Measurements from ENCODE around the gene KLK15.

Gene KLK15

GRCh38 chr19:50843701-50844221 is 10.4 kb upstream of the KLK15 start:
- Histone ChIP-seq H3K27me3 (ENCODE audit: control insufficient read depth, insufficient read depth, low read length) (peaks cover 81% of the 10 kb centered on the region), H3K36me3 (ENCODE audit: control insufficient read depth, insufficient read depth, low read length) (no peaks in the 10 kb centered on the region), H3K4me3 (ENCODE audit: low read depth, low read length) (no peak overlapping the region), H3K27ac (ENCODE audit: low read depth, low read length) (no peak overlapping the region), H3K9me3 (ENCODE audit: control insufficient read depth, insufficient read depth, low read depth, low read length) (no peaks in the 10 kb centered on the region), H3K9ac (ENCODE audit: low read length) (no peak overlapping the region), H3K4me1 (ENCODE audit: control insufficient read depth, insufficient read depth, low read length) (peaks cover 10% of the 10 kb centered on the region; the same call in 1 of the 2 replicates)

- Histone ChIP-seq H3K9ac (ENCODE audit: low read length) (no peak overlapping the region), H3K9me3 (ENCODE audit: control insufficient read depth, insufficient read depth, low read depth, low read length) (no peaks in the 10 kb centered on the region), H3K4me3 (ENCODE audit: low read depth, low read length) (no peak overlapping the region), H3K27ac (ENCODE audit: low read depth, low read length) (no peak overlapping the region), H3K4me1 (ENCODE audit: control insufficient read depth, insufficient read depth, low read length) (peaks cover 10% of the 10 kb centered on the region; the same call in 1 of the 2 replicates), H3K36me3 (ENCODE audit: control insufficient read depth, insufficient read depth, low read length) (no peaks in the 10 kb centered on the region), H3K27me3 (ENCODE audit: control insufficient read depth, insufficient read depth, low read length) (peaks cover 75% of the 10 kb centered on the region)
Observed at GRCh38 chr19:50843205-50843604, 9.8 kb upstream of the KLK15 start.

- Histone ChIP-seq H3K9me3 (ENCODE audit: control insufficient read depth, insufficient read depth, low read depth, low read length) (no peaks in the 10 kb centered on the region), H3K27ac (ENCODE audit: low read depth, low read length) (no peak overlapping the region), H3K36me3 (ENCODE audit: control insufficient read depth, insufficient read depth, low read length) (no peaks in the 10 kb centered on the region), H3K27me3 (ENCODE audit: control insufficient read depth, insufficient read depth, low read length) (peaks cover 79% of the 10 kb centered on the region), H3K4me1 (ENCODE audit: control insufficient read depth, insufficient read depth, low read length) (peaks cover 10% of the 10 kb centered on the region; the same call in 1 of the 2 replicates), H3K4me3 (ENCODE audit: low read depth, low read length) (no peak overlapping the region), H3K9ac (ENCODE audit: low read length) (no peak overlapping the region)
Observed at GRCh38 chr19:50842130-50842529, 8.8 kb upstream of the KLK15 start.

- Histone ChIP-seq H3K9me3 (ENCODE audit: control insufficient read depth, insufficient read depth, low read depth, low read length) (no peaks in the 10 kb centered on the region), H3K27me3 (ENCODE audit: control insufficient read depth, insufficient read depth, low read length) (peaks cover 85% of the 10 kb centered on the region), H3K4me3 (ENCODE audit: low read depth, low read length) (no peak overlapping the region), H3K9ac (ENCODE audit: low read length) (no peak overlapping the region), H3K27ac (ENCODE audit: low read depth, low read length) (no peak overlapping the region), H3K36me3 (ENCODE audit: control insufficient read depth, insufficient read depth, low read length) (no peaks in the 10 kb centered on the region), H3K4me1 (ENCODE audit: control insufficient read depth, insufficient read depth, low read length) (peaks cover 15% of the 10 kb centered on the region)
Observed at GRCh38 chr19:50839712-50840655, 6.6 kb upstream of the KLK15 start.

- peaks cover 83% of the 10 kb centered on the region for H3K27me3 ChIP-seq (ENCODE audit: control insufficient read depth, insufficient read depth, low read length)
- peaks cover 6% of the 10 kb centered on the region for H3K4me1 ChIP-seq (ENCODE audit: control insufficient read depth, insufficient read depth, low read length)
- H3K36me3 ChIP-seq (ENCODE audit: control insufficient read depth, insufficient read depth, low read length): no peaks in the 10 kb centered on the region
- no peak overlapping the region for H3K27ac ChIP-seq (ENCODE audit: low read depth, low read length)
- H3K4me3 ChIP-seq (ENCODE audit: low read depth, low read length): no peak overlapping the region
- no peak overlapping the region for H3K9ac ChIP-seq (ENCODE audit: low read length)
- no peaks in the 10 kb centered on the region for H3K9me3 ChIP-seq (ENCODE audit: control insufficient read depth, insufficient read depth, low read depth, low read length)
Observed at GRCh38 chr19:50838239-50838638, 4.9 kb upstream of the KLK15 start.

GRCh38 chr19:50837300-50837699 is 3.9 kb upstream of the KLK15 start:
- Histone ChIP-seq H3K9me3 (ENCODE audit: control insufficient read depth, insufficient read depth, low read depth, low read length) (no peaks in the 10 kb centered on the region), H3K4me1 (ENCODE audit: control insufficient read depth, insufficient read depth, low read length) (peaks cover 6% of the 10 kb centered on the region), H3K4me3 (ENCODE audit: low read depth, low read length) (no peak overlapping the region), H3K9ac (ENCODE audit: low read length) (no peak overlapping the region), H3K36me3 (ENCODE audit: control insufficient read depth, insufficient read depth, low read length) (no peaks in the 10 kb centered on the region), H3K27ac (ENCODE audit: low read depth, low read length) (no peak overlapping the region), H3K27me3 (ENCODE audit: control insufficient read depth, insufficient read depth, low read length) (peaks cover 83% of the 10 kb centered on the region)

GRCh38 chr19:50836543-50837195 is 3.3 kb upstream of the KLK15 start:
- Histone ChIP-seq H3K27ac (ENCODE audit: low read depth, low read length) (no peak overlapping the region), H3K4me3 (ENCODE audit: low read depth, low read length) (peak overlapping the region; percentile 96), H3K36me3 (ENCODE audit: control insufficient read depth, insufficient read depth, low read length) (no peaks in the 10 kb centered on the region), H3K9ac (ENCODE audit: low read length) (no peak overlapping the region), H3K27me3 (ENCODE audit: control insufficient read depth, insufficient read depth, low read length) (peaks cover 77% of the 10 kb centered on the region), H3K4me1 (ENCODE audit: control insufficient read depth, insufficient read depth, low read length) (peaks cover 6% of the 10 kb centered on the region), H3K9me3 (ENCODE audit: control insufficient read depth, insufficient read depth, low read depth, low read length) (no peaks in the 10 kb centered on the region)

GRCh38 chr19:50835785-50836542 is 2.6 kb upstream of the KLK15 start:
- Histone ChIP-seq H3K36me3 (ENCODE audit: control insufficient read depth, insufficient read depth, low read length) (no peaks in the 10 kb centered on the region), H3K4me3 (ENCODE audit: low read depth, low read length) (peak overlapping the region; percentile 96), H3K27me3 (ENCODE audit: control insufficient read depth, insufficient read depth, low read length) (peaks cover 76% of the 10 kb centered on the region), H3K27ac (ENCODE audit: low read depth, low read length) (no peak overlapping the region), H3K9me3 (ENCODE audit: control insufficient read depth, insufficient read depth, low read depth, low read length) (no peaks in the 10 kb centered on the region), H3K9ac (ENCODE audit: low read length) (peak overlapping the region; percentile 72), H3K4me1 (ENCODE audit: control insufficient read depth, insufficient read depth, low read length) (peaks cover 6% of the 10 kb centered on the region)

- peak overlapping the region; percentile 96 for H3K4me3 ChIP-seq (ENCODE audit: low read depth, low read length)
- peaks cover 76% of the 10 kb centered on the region for H3K27me3 ChIP-seq (ENCODE audit: control insufficient read depth, insufficient read depth, low read length)
- H3K36me3 ChIP-seq (ENCODE audit: control insufficient read depth, insufficient read depth, low read length): no peaks in the 10 kb centered on the region
- no peaks in the 10 kb centered on the region for H3K9me3 ChIP-seq (ENCODE audit: control insufficient read depth, insufficient read depth, low read depth, low read length)
- peaks cover 6% of the 10 kb centered on the region for H3K4me1 ChIP-seq (ENCODE audit: control insufficient read depth, insufficient read depth, low read length)
- no peak overlapping the region for H3K27ac ChIP-seq (ENCODE audit: low read depth, low read length)
- peak overlapping the region; percentile 72 for H3K9ac ChIP-seq (ENCODE audit: low read length)
Observed at GRCh38 chr19:50835103-50835784, 1.9 kb upstream of the KLK15 start.

- H3K4me3 ChIP-seq (ENCODE audit: low read depth, low read length): no peak overlapping the region
- no peaks in the 10 kb centered on the region for H3K9me3 ChIP-seq (ENCODE audit: control insufficient read depth, insufficient read depth, low read depth, low read length)
- no peak overlapping the region for H3K27ac ChIP-seq (ENCODE audit: low read depth, low read length)
Observed at GRCh38 chr19:50833802-50834167, 411 bp upstream of the KLK15 start.

More at GRCh38 chr19:50833802-50834167, 411 bp upstream of the KLK15 start:
- H3K9ac ChIP-seq (ENCODE audit: low read length): no peak overlapping the region
- no peaks in the 10 kb centered on the region for H3K36me3 ChIP-seq (ENCODE audit: control insufficient read depth, insufficient read depth, low read length)
- peaks cover 69% of the 10 kb centered on the region for H3K27me3 ChIP-seq (ENCODE audit: control insufficient read depth, insufficient read depth, low read length)
- H3K4me1 ChIP-seq (ENCODE audit: control insufficient read depth, insufficient read depth, low read length): peaks cover 6% of the 10 kb centered on the region
